ENCODE data around the gene RNF169.

GRCh38 chr11:74699615-74700396 lies 48.8 kb upstream of the RNF169 start:
- TF ChIP-seq, protein P1, sequence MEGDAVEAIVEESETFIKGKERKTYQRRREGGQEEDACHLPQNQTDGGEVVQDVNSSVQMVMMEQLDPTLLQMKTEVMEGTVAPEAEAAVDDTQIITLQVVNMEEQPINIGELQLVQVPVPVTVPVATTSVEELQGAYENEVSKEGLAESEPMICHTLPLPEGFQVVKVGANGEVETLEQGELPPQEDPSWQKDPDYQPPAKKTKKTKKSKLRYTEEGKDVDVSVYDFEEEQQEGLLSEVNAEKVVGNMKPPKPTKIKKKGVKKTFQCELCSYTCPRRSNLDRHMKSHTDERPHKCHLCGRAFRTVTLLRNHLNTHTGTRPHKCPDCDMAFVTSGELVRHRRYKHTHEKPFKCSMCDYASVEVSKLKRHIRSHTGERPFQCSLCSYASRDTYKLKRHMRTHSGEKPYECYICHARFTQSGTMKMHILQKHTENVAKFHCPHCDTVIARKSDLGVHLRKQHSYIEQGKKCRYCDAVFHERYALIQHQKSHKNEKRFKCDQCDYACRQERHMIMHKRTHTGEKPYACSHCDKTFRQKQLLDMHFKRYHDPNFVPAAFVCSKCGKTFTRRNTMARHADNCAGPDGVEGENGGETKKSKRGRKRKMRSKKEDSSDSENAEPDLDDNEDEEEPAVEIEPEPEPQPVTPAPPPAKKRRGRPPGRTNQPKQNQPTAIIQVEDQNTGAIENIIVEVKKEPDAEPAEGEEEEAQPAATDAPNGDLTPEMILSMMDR (IDR thresholded peaks at IDR 0.05; ENCODE audit: control extremely low read depth in 1 of 3, insufficient read depth in 1 of 3, low read depth in 1 of 3, low read length in 3 of 3): no peak
- TF ChIP-seq RFX5 (IDR thresholded peaks at IDR 0.05; ENCODE audit: borderline replicate concordance, low read depth, low read length): no peak
- TF ChIP-seq MAFK (IDR thresholded peaks at IDR 0.05; ENCODE audit: low read depth, low read length): no peak
- no peak for TF ChIP-seq BACH1 (IDR thresholded peaks at IDR 0.05; ENCODE audit: low read length)
- no peak for TF ChIP-seq POLR2AphosphoS5 (IDR thresholded peaks at IDR 0.05; ENCODE audit: low read depth, low read length)
- no peak for TF ChIP-seq EP300 (IDR thresholded peaks at IDR 0.05; ENCODE audit: borderline replicate concordance in 1 of 2, low read depth in 2 of 2, low read length in 2 of 2)
- no peak for TF ChIP-seq POLR2A (IDR thresholded peaks at IDR 0.05; ENCODE audit: control extremely low read depth in 1 of 2, low read depth in 2 of 2, low read length in 2 of 2)
- TF ChIP-seq CHD2 (IDR thresholded peaks at IDR 0.05; ENCODE audit: low read length): no peak
- TF ChIP-seq TEAD4 (IDR thresholded peaks at IDR 0.05; ENCODE audit: low read depth, low read length): no peak

All from H1 (cell line).